CD8-positive, alpha-beta memory T cell (primary cell): ENCODE data around the gene PNRC2. TPM values are rescaled to one million over a fixed set of nuclear protein-coding genes. Genes with fewer than 3 reads are reported as not detected.
"Not testable (repeated sequence)": the region's sequence is repeated elsewhere in the genome, so short reads cannot be mapped to it uniquely, and the experiment has no call there.

Source experiments
- CTCF ChIA-PET: fragments of 350-600 bp; sonication (Branson Sonifier 250); formaldehyde crosslinking; loops from one replicate; lab custom pipeline; 2021; ENCODE audit warnings: antibody characterized with exemption; lab: Charles Lee
- POLR2A ChIA-PET: fragments of 350-600 bp; sonication (Branson Sonifier 250); formaldehyde crosslinking; loops from one replicate; lab custom pipeline; 2021; ENCODE audit warnings: antibody characterized with exemption; lab: Charles Lee
- DNase-seq, 5 donors: peaks; one replicate each; pipeline versions ENCODE4 v3.0.0 to v3.0.0-alpha.2; 2020 to 2022; ENCODE audit warnings: mixed read lengths in 1 of 5
- H3K27ac ChIP-seq: one replicate; pipeline ENCODE4 v1.7.0; 2013; ENCODE audit warnings: low read depth, mild to moderate bottlenecking, low read length, moderate library complexity
- H3K27me3 ChIP-seq: 2 replicates; pipeline ENCODE4 v1.7.0; 2013; ENCODE audit warnings: low read length, mild to moderate bottlenecking; ENCODE audit not compliant: insufficient read depth, poor library complexity, severe bottlenecking
- H3K36me3 ChIP-seq: 2 replicates; pipeline ENCODE4 v1.7.0; 2013; ENCODE audit warnings: mild to moderate bottlenecking, low read length, moderate library complexity; ENCODE audit not compliant: insufficient read depth
- H3K4me1 ChIP-seq: 2 replicates; pipeline ENCODE4 v1.7.0; 2013; ENCODE audit warnings: mild to moderate bottlenecking, low read length, moderate library complexity; ENCODE audit not compliant: insufficient read depth
- H3K4me3 ChIP-seq: 2 replicates; pipeline ENCODE4 v1.7.0; 2013; ENCODE audit warnings: mild to moderate bottlenecking, low read length
- H3K9me3 ChIP-seq: 2 replicates; pipeline ENCODE4 v1.7.0; 2013; ENCODE audit warnings: mild to moderate bottlenecking, low read length
- H3K27ac Mint-ChIP-seq, 8 donors: one replicate each; pipeline ENCODE4 v1.8.0; 2020 to 2021; ENCODE audit warnings: mixed read lengths in 8 of 8, mild to moderate bottlenecking in 6 of 8, inconsistent platforms in 3 of 8, moderate library complexity in 3 of 8
- H3K27me3 Mint-ChIP-seq, 2 donors: one replicate each; pipeline ENCODE4 v1.8.0; 2020 to 2021; ENCODE audit warnings: mixed read lengths in 2 of 2, mild to moderate bottlenecking in 1 of 2, moderate library complexity in 1 of 2
- H3K36me3 Mint-ChIP-seq, 3 donors: one replicate each; pipeline ENCODE4 v1.8.0; 2020 to 2021; ENCODE audit warnings: mixed read lengths in 3 of 3, inconsistent platforms in 1 of 3, mild to moderate bottlenecking in 1 of 3
- H3K4me1 Mint-ChIP-seq, 3 donors: one replicate each; pipeline ENCODE4 v1.8.0; 2020 to 2021; ENCODE audit warnings: mixed read lengths in 3 of 3, inconsistent platforms in 1 of 3, mild to moderate bottlenecking in 1 of 3
- H3K4me3 Mint-ChIP-seq, 7 donors: one replicate each; pipeline ENCODE4 v1.8.0; 2020 to 2021; ENCODE audit warnings: mixed read lengths in 7 of 7, mild to moderate bottlenecking in 6 of 7, moderate library complexity in 4 of 7, inconsistent platforms in 2 of 7
- H3K9me3 Mint-ChIP-seq, 5 donors: one replicate each; pipeline ENCODE4 v1.8.0; 2020 to 2022; ENCODE audit warnings: mixed read lengths in 5 of 5, mild to moderate bottlenecking in 3 of 5, moderate library complexity in 2 of 5, inconsistent platforms in 1 of 5
- polyA plus RNA-seq: library from polyadenylated mRNA; unstranded; fragments of 300-500 nt; fragmentation: Illumina TruSeq; gene quantifications from one replicate; pipeline ENCODE4 v1.2.3, GENCODE V29; 2021
- total RNA-seq, 2 experiments: library from RNA; stranded (reverse); gene quantifications; one replicate each; pipeline ENCODE4 v1.2.3, GENCODE V29; 2021

Gene PNRC2
- total and polyA plus RNA-seq, 3 experiments from 2014 or later, result 123 to 157 (median 149) TPM

DNA sequence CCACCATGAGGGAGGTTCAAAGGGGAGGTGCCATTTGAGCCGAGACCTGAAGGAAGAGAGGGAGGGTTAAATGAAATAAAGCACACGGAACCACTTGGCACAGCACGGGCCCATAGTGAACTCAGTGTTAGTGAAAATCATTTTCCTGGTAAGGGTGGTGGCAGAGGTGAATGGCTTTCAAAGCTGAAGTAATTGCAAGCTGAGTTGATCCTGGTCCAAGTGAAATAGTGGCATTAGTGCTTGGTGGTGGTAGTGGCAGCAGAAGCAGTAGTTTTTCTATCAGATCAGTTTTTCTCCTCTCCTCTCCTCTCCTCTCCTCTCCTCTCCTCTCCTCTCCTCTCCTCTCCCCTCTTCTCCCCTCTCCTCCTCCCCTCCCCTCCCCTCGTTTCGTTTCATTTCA lies 51.0 kb downstream of the PNRC2 start:
- ChIA-PET CTCF (no interaction called here), POLR2A (no interaction called here)
- peak overlapping the region in 1 of 8 donors; percentile 97 for H3K27ac Mint-ChIP-seq
- H3K9me3 Mint-ChIP-seq, result no peaks in the 10 kb centered on the region
- peaks cover 7 to 23% of the 10 kb centered on the region in 2 donors for H3K27me3 Mint-ChIP-seq
- no peaks in the 10 kb centered on the region for H3K36me3 Mint-ChIP-seq
- no peaks in the 10 kb centered on the region for H3K4me1 Mint-ChIP-seq
- no peak overlapping the region for H3K27ac ChIP-seq
- no peaks in the 10 kb centered on the region for H3K9me3 ChIP-seq
- H3K4me1 ChIP-seq, result no peaks in the 10 kb centered on the region
- H3K36me3 ChIP-seq, result no peaks in the 10 kb centered on the region
- no peak overlapping the region for H3K4me3 Mint-ChIP-seq
- no peak for DNase-seq
- no peaks in the 10 kb centered on the region for H3K27me3 ChIP-seq
- H3K4me3 ChIP-seq, result no peak overlapping the region

DNA sequence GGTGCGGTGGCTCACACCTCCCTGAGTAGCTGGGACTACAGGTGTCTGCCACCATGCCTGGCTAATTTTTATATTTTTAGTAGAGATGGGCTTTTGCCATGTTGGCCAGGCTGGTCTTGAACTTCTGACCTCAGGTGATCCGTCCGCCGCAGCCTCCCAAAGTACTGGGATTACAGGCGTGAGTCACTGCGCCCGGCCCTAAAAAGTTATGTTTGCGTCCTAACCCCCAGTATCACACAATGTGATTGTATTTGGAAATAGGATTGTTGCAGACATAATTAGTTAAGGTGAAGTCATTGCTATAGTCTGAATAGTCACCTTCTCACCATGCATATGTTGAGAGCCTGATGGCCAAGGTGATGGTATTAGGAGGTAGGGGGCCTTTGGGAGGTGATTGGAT lies 53.2 kb downstream of the PNRC2 start:
- H3K27ac Mint-ChIP-seq, H3K4me1 Mint-ChIP-seq, H3K4me3 ChIP-seq, H3K27ac ChIP-seq, H3K36me3 ChIP-seq, H3K4me1 ChIP-seq, H3K36me3 Mint-ChIP-seq, H3K9me3 Mint-ChIP-seq, CTCF ChIA-PET, H3K4me3 Mint-ChIP-seq, H3K9me3 ChIP-seq, H3K27me3 ChIP-seq, DNase-seq: not testable (repeated sequence)
- H3K27me3 Mint-ChIP-seq, result peaks cover 7 to 24% of the 10 kb centered on the region in 2 donors
- POLR2A ChIA-PET, result interaction anchor here (0.7 kb wide), 1 partner anchor 48 kb away, joined by 3 read pairs; no protein-coding TSS in a partner anchor

Other genes with a start within 250 kb of the PNRC2 start
- gene ELOA, start 216.4 kb upstream of the PNRC2 start, total RNA-seq, result 10 to 100 TPM; 64.1 to 69.0 TPM
- gene ELOA, start 216.4 kb upstream of the PNRC2 start, polyA plus RNA-seq, result 32.3 TPM
- 100 to 1,000 TPM; 105 TPM for gene PITHD1, start 181.4 kb upstream of the PNRC2 start, total RNA-seq
- 68.5 TPM for gene PITHD1, start 181.4 kb upstream of the PNRC2 start, polyA plus RNA-seq
- 100 to 1,000 TPM in 1 of 2 experiments, 10 to 100 TPM in 1; 99.9 to 100 TPM for gene LYPLA2, start 168.7 kb upstream of the PNRC2 start, total RNA-seq
- 109 TPM for gene LYPLA2, start 168.7 kb upstream of the PNRC2 start, polyA plus RNA-seq
- 10 to 100 TPM; 50.5 to 55.3 TPM for gene GALE, start 159.1 kb upstream of the PNRC2 start, total RNA-seq
- 17.2 TPM for gene GALE, start 159.1 kb upstream of the PNRC2 start, polyA plus RNA-seq
- gene HMGCL, start 134.4 kb upstream of the PNRC2 start, total RNA-seq, result 10 to 100 TPM; 24.7 to 25.3 TPM
- 28.0 TPM for gene HMGCL, start 134.4 kb upstream of the PNRC2 start, polyA plus RNA-seq
- 10 to 100 TPM; 14.1 to 15.7 TPM for gene FUCA1, start 91.5 kb upstream of the PNRC2 start, total RNA-seq
- 17.2 TPM for gene FUCA1, start 91.5 kb upstream of the PNRC2 start, polyA plus RNA-seq
- under 1 TPM; 0.18 to 0.20 TPM for gene CNR2, start 46.5 kb upstream of the PNRC2 start, total RNA-seq
- 5.3 TPM for gene CNR2, start 46.5 kb upstream of the PNRC2 start, polyA plus RNA-seq
- gene SRSF10, start 20.5 kb downstream of the PNRC2 start, total RNA-seq, result 100 to 1,000 TPM; 190 to 199 TPM
- 111 TPM for gene SRSF10, start 20.5 kb downstream of the PNRC2 start, polyA plus RNA-seq
- not detected for gene MYOM3, start 152.3 kb downstream of the PNRC2 start, total RNA-seq
- not detected for gene MYOM3, start 152.3 kb downstream of the PNRC2 start, polyA plus RNA-seq
- not detected for gene IL22RA1, start 183.3 kb downstream of the PNRC2 start, total RNA-seq
- not detected for gene IL22RA1, start 183.3 kb downstream of the PNRC2 start, polyA plus RNA-seq
- gene IFNLR1, start 227.5 kb downstream of the PNRC2 start, total RNA-seq, result 1 to 10 TPM; 5.4 to 6.1 TPM
- gene IFNLR1, start 227.5 kb downstream of the PNRC2 start, polyA plus RNA-seq, result 3.1 TPM